Natural killer cell (primary cell): Measurements from ENCODE around the gene SLC6A6. TPM values are rescaled to one million over a fixed set of nuclear protein-coding genes. Genes with fewer than 3 reads are reported as not detected.

Experiments
- ATAC-seq, 3 donors: fragments of 150-1000 bp in 2 of 3; fragments of 200-7000 bp in 1 of 3; cut with Tn5 transposase; 1 replicate in 1 of 3; 2 replicates in 2 of 3; pipeline ENCODE4 v1.10.0; 2021; ENCODE audit warnings: mild to moderate bottlenecking in 2 of 3, moderate library complexity in 2 of 3
- DNase-seq, 2 donors: peaks; one replicate each; pipeline versions ENCODE4 v3.0.0 to v3.0.0-alpha.2; 2013 to 2021; ENCODE audit warnings: mixed read lengths in 1 of 2
- H3K27ac ChIP-seq: one replicate; pipeline ENCODE4 v1.5.1; 2013; ENCODE audit warnings: mild to moderate bottlenecking, low read length
- H3K27me3 ChIP-seq: one replicate; pipeline ENCODE4 v1.6.1; 2013; ENCODE audit warnings: low read length; ENCODE audit not compliant: control insufficient read depth, insufficient read depth
- H3K36me3 ChIP-seq: one replicate; pipeline ENCODE4 v1.6.1; 2013; ENCODE audit warnings: low read length; ENCODE audit not compliant: control insufficient read depth, insufficient read depth
- H3K4me1 ChIP-seq: one replicate; pipeline ENCODE4 v1.6.1; 2013; ENCODE audit warnings: low read length; ENCODE audit not compliant: control insufficient read depth, insufficient read depth
- H3K4me3 ChIP-seq: one replicate; pipeline ENCODE4 v1.5.1; 2013; ENCODE audit warnings: low read length
- H3K9me3 ChIP-seq: one replicate; pipeline ENCODE4 v1.6.1; 2013; ENCODE audit warnings: low read length; ENCODE audit not compliant: control insufficient read depth, insufficient read depth
- H3K27ac Mint-ChIP-seq, 2 donors: one replicate each; pipeline ENCODE4 v1.8.0; 2022; ENCODE audit warnings: mild to moderate bottlenecking in 2 of 2, mixed read lengths in 2 of 2, moderate library complexity in 1 of 2
- H3K27me3 Mint-ChIP-seq, 2 donors: one replicate each; pipeline ENCODE4 v1.8.0; 2022; ENCODE audit warnings: low read depth in 2 of 2, mixed read lengths in 2 of 2
- H3K36me3 Mint-ChIP-seq: one replicate; pipeline ENCODE4 v1.8.0; 2022; ENCODE audit warnings: mixed read lengths
- H3K4me1 Mint-ChIP-seq, 2 donors: one replicate each; pipeline ENCODE4 v1.8.0; 2022; ENCODE audit warnings: mixed read lengths in 2 of 2
- H3K4me3 Mint-ChIP-seq: one replicate; pipeline ENCODE4 v1.8.0; 2022; ENCODE audit warnings: mild to moderate bottlenecking, moderate library complexity, mixed read lengths
- H3K9me3 Mint-ChIP-seq, 2 donors: one replicate each; pipeline ENCODE4 v1.8.0; 2022; ENCODE audit warnings: mixed read lengths in 2 of 2
- WGBS: methylation state at CpG from one replicate; pipeline ENCODE4 v1.1.7; 2013; ENCODE audit warnings: missing lambda C conversion rate; ENCODE audit not compliant: insufficient coverage; 5-methylcytosine and 5-hydroxymethylcytosine counted together
- intact Hi-C: fragments of 100-400 bp; cut with micrococcal nuclease; formaldehyde crosslinking; loops from one replicate; pipeline ENCODE4 v1.14.2; 2022
- total RNA-seq, 4 donors: library from RNA; stranded (reverse); fragments of 120-200 nt in 1 of 4; gene quantifications; one replicate each; pipeline versions ENCODE4 v1.2.3 to v1.2.4, GENCODE V29; 2013 to 2022
- TF ChIP-seq, protein P1 (sequence below): fragments of 200-600 bp; IDR thresholded peaks from one replicate; pipeline ENCODE4 v1.8.0; 2022; ENCODE audit warnings: antibody characterized with exemption

The SLC6A6 gene
- total RNA-seq, 3 donors from 2014 or later (not counting 1 experiment from before 2014, with no cell fraction given): 43.7 to 55.4 (median 50.1) TPM

- WGBS: 81% methylated on average over 8 of the region's 8 CpGs
- no peaks in the 10 kb centered on the region for H3K9me3 Mint-ChIP-seq
- no peaks in the 10 kb centered on the region for H3K27me3 ChIP-seq
- H3K27me3 Mint-ChIP-seq: peaks cover 8 to 11% of the 10 kb centered on the region in 2 donors
- intact Hi-C loops: no loop called here
- no peak overlapping the region for H3K4me3 Mint-ChIP-seq
- H3K36me3 ChIP-seq: no peaks in the 10 kb centered on the region
- H3K27ac ChIP-seq: no peak overlapping the region
- no peak overlapping the region for H3K4me3 ChIP-seq
- no peaks in the 10 kb centered on the region for H3K9me3 ChIP-seq
- TF ChIP-seq, protein P1, sequence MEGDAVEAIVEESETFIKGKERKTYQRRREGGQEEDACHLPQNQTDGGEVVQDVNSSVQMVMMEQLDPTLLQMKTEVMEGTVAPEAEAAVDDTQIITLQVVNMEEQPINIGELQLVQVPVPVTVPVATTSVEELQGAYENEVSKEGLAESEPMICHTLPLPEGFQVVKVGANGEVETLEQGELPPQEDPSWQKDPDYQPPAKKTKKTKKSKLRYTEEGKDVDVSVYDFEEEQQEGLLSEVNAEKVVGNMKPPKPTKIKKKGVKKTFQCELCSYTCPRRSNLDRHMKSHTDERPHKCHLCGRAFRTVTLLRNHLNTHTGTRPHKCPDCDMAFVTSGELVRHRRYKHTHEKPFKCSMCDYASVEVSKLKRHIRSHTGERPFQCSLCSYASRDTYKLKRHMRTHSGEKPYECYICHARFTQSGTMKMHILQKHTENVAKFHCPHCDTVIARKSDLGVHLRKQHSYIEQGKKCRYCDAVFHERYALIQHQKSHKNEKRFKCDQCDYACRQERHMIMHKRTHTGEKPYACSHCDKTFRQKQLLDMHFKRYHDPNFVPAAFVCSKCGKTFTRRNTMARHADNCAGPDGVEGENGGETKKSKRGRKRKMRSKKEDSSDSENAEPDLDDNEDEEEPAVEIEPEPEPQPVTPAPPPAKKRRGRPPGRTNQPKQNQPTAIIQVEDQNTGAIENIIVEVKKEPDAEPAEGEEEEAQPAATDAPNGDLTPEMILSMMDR: no peak
- H3K4me1 ChIP-seq: no peaks in the 10 kb centered on the region
- no peak overlapping the region for H3K27ac Mint-ChIP-seq
- H3K4me1 Mint-ChIP-seq: no peaks in the 10 kb centered on the region
- no peaks in the 10 kb centered on the region for H3K36me3 Mint-ChIP-seq
- ATAC-seq: no peak
- DNase-seq: no peak
These were observed 41.2 kb upstream of the SLC6A6 start for GRCh38 chr3:14361068-14361677.

GRCh38 chr3:14362890-14363289 lies 39.5 kb upstream of the SLC6A6 start:
- ATAC-seq: no peak

DNA sequence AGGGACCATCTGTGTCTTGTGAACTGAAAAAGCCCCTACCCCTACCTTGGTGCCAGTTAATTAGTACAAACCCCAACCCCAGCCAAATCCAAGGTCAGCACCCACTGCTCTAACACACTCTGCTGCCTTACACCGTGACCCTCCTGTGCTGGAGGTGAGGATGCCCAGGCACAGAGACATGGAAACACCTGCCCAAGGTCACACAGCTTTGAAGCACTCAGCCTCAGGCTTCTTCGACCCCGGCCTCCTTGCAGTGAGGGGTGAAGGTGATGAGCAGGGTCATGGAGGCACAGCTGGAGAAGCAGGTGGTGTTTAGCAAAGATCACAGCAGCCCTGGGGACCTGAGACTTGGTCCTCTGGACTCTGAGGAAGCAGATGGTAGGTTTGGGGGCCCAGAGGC lies 39.0 kb upstream of the SLC6A6 start:
- TF ChIP-seq, protein P1: no peak
- no peak overlapping the region for H3K4me3 ChIP-seq
- WGBS: 85% methylated on average over 3 of the region's 3 CpGs
- no peak for DNase-seq
- Mint-ChIP-seq H3K36me3 (no peaks in the 10 kb centered on the region), H3K27me3 (peaks cover 8 to 19% of the 10 kb centered on the region in 2 donors), H3K4me3 (no peak overlapping the region), H3K9me3 (no peaks in the 10 kb centered on the region), H3K27ac (no peak overlapping the region), H3K4me1 (no peaks in the 10 kb centered on the region)
- no peaks in the 10 kb centered on the region for H3K36me3 ChIP-seq
- no peaks in the 10 kb centered on the region for H3K4me1 ChIP-seq
- intact Hi-C loops: no loop called here
- no peaks in the 10 kb centered on the region for H3K27me3 ChIP-seq
- no peaks in the 10 kb centered on the region for H3K9me3 ChIP-seq
- H3K27ac ChIP-seq: no peak overlapping the region
- no peak for ATAC-seq

More at GRCh38 chr3:14362890-14363289, 39.5 kb upstream of the SLC6A6 start:
- Histone ChIP-seq H3K4me1 (no peaks in the 10 kb centered on the region), H3K27me3 (no peaks in the 10 kb centered on the region), H3K4me3 (no peak overlapping the region), H3K36me3 (no peaks in the 10 kb centered on the region), H3K27ac (no peak overlapping the region), H3K9me3 (no peaks in the 10 kb centered on the region)
- H3K9me3 Mint-ChIP-seq: no peaks in the 10 kb centered on the region
- H3K4me3 Mint-ChIP-seq: no peak overlapping the region
- WGBS: 86% methylated on average over 3 of the region's 3 CpGs
- no peaks in the 10 kb centered on the region for H3K36me3 Mint-ChIP-seq
- intact Hi-C loops: no loop called here
- no peak overlapping the region for H3K27ac Mint-ChIP-seq
- no peaks in the 10 kb centered on the region for H3K4me1 Mint-ChIP-seq
- no peak for DNase-seq
- H3K27me3 Mint-ChIP-seq: peaks cover 8 to 19% of the 10 kb centered on the region in 2 donors
- TF ChIP-seq, protein P1: no peak

GRCh38 chr3:14363991-14364390 lies 38.4 kb upstream of the SLC6A6 start:
- ATAC-seq (no peak), DNase-seq (no peak)
- TF ChIP-seq, protein P1: no peak
- Mint-ChIP-seq H3K4me3 (no peak overlapping the region), H3K27ac (no peak overlapping the region), H3K4me1 (no peaks in the 10 kb centered on the region), H3K27me3 (peaks cover 8 to 16% of the 10 kb centered on the region in 2 donors), H3K9me3 (no peaks in the 10 kb centered on the region), H3K36me3 (no peaks in the 10 kb centered on the region)
- Histone ChIP-seq H3K27me3 (no peaks in the 10 kb centered on the region), H3K9me3 (no peaks in the 10 kb centered on the region), H3K4me1 (no peaks in the 10 kb centered on the region), H3K36me3 (no peaks in the 10 kb centered on the region), H3K27ac (no peak overlapping the region), H3K4me3 (no peak overlapping the region)
- intact Hi-C loops: no loop called here
- WGBS: 45% methylated on average over 5 of the region's 5 CpGs
